HepG2 (cell line): ENCODE measurements around the gene NUDT9. TPM values are rescaled to one million over a fixed set of nuclear protein-coding genes. Genes with fewer than 3 reads are reported as not detected.

ENCODE experiments used
- CREB1 ChIP-seq, 2 experiments: fragments of 450-650 bp in 1 of 2; IDR thresholded peaks; 2 replicates each; pipeline ENCODE4 v1.6.1; 2016 to 2017; ENCODE audit warnings: control low read depth in 1 of 2, mild to moderate bottlenecking in 1 of 2, missing compliant biosample characterization in 1 of 2, missing genetic modification characterization in 1 of 2
- HOXA5 ChIP-seq: sonication (generic); formaldehyde crosslinking; IDR thresholded peaks from 2 replicates; pipeline ENCODE4 v1.4.0; 2020; ENCODE audit warnings: missing genetic modification reagents
- KLF12 ChIP-seq: sonication (generic); formaldehyde crosslinking; IDR thresholded peaks from 2 replicates; pipeline ENCODE4 v1.4.0; 2020; ENCODE audit warnings: missing genetic modification reagents, borderline replicate concordance
- MAFK ChIP-seq, 2 experiments: IDR thresholded peaks in 1 of 2; conservative IDR thresholded peaks in 1 of 2; 2 replicates each; pipeline ENCODE4 v1.6.1; 2011; ENCODE audit warnings: improper control_type of control experiment in 2 of 2, low read length in 2 of 2
- MIER2 ChIP-seq: IDR thresholded peaks from 2 replicates; pipeline ENCODE4 v1.6.1; 2016; ENCODE audit warnings: missing biosample characterization, missing genetic modification reagents
- MTF2 ChIP-seq: sonication (generic); formaldehyde crosslinking; IDR thresholded peaks from 2 replicates; pipeline ENCODE4 v1.5.0; 2020; ENCODE audit warnings: missing genetic modification reagents, borderline replicate concordance
- NCOR1 ChIP-seq: fragments of 200-600 bp; sonication (generic); IDR thresholded peaks from 2 replicates; pipeline ENCODE4 v1.7.0; 2017; ENCODE audit warnings: antibody characterized with exemption, low read length, borderline replicate concordance
- RBAK ChIP-seq: sonication (generic); formaldehyde crosslinking; IDR thresholded peaks from 2 replicates; pipeline ENCODE4 v1.5.1; 2020; ENCODE audit warnings: mild to moderate bottlenecking, missing genetic modification reagents
- REPIN1 ChIP-seq: sonication (generic); formaldehyde crosslinking; IDR thresholded peaks from 2 replicates; pipeline ENCODE4 v1.8.0; 2022; ENCODE audit warnings: missing genetic modification reagents, low read depth, mild to moderate bottlenecking, borderline replicate concordance
- ZNF138 ChIP-seq: sonication (generic); formaldehyde crosslinking; IDR thresholded peaks from 2 replicates; pipeline ENCODE4 v1.5.0; 2020; ENCODE audit warnings: mild to moderate bottlenecking, low read depth, missing genetic modification reagents
- ZNF234 ChIP-seq: sonication (generic); formaldehyde crosslinking; conservative IDR thresholded peaks from 2 replicates; pipeline ENCODE4 v1.5.1; 2020; ENCODE audit warnings: mild to moderate bottlenecking, missing genetic modification reagents
- ZNF263 ChIP-seq: sonication (generic); formaldehyde crosslinking; IDR thresholded peaks from 2 replicates; pipeline ENCODE4 v1.4.0; 2020; ENCODE audit warnings: missing genetic modification reagents
- ZNF282 ChIP-seq: fragments of 450-650 bp; IDR thresholded peaks from 2 replicates; pipeline ENCODE4 v1.6.1; 2018; ENCODE audit not compliant: partially characterized antibody
- ZNF569 ChIP-seq: sonication (generic); formaldehyde crosslinking; IDR thresholded peaks from 2 replicates; pipeline ENCODE4 v1.5.0; 2020; ENCODE audit warnings: mild to moderate bottlenecking, missing genetic modification reagents, moderate library complexity, borderline replicate concordance
- ZNF615 ChIP-seq: sonication (generic); formaldehyde crosslinking; IDR thresholded peaks from 2 replicates; pipeline ENCODE4 v1.5.0; 2020; ENCODE audit warnings: mild to moderate bottlenecking, missing genetic modification reagents, borderline replicate concordance
- polyA plus RNA-seq, 8 experiments: library from polyadenylated mRNA; depleted of rRNA in 3 of 8; stranded (reverse) in 7 of 8; unstranded in 1 of 8; fragments of >200 nt; fragmentation: Illumina TruSeq in 4 of 8; extraction: Trizol in 4 of 8; gene quantifications; 2 replicates each; pipeline versions ENCODE4 v1.2.1 to v1.2.3, GENCODE V29; 2011 to 2016; ENCODE audit warnings: low read depth in 4 of 8, missing spikeins in 1 of 8, mixed read lengths in 1 of 8; ENCODE audit not compliant: insufficient read depth in 1 of 8
- total RNA-seq, 5 experiments: library from RNA; depleted of rRNA; stranded (reverse); fragments of >200 nt; fragmentation: Illumina TruSeq; extraction: Trizol; gene quantifications; 2 replicates each; pipeline ENCODE4 v1.2.3, GENCODE V29; 2016; ENCODE audit warnings: low read depth in 1 of 5
- TF ChIP-seq, protein P1 (sequence below): IDR thresholded peaks from 2 replicates; pipeline ENCODE4 v1.6.1; 2016; ENCODE audit warnings: low read depth, control low read depth
- TF ChIP-seq, protein P2 (sequence below): sonication (generic); formaldehyde crosslinking; IDR thresholded peaks from 2 replicates; pipeline ENCODE4 v1.4.0; 2020; ENCODE audit warnings: missing genetic modification reagents; ENCODE audit errors: not compliant biosample characterization
- TF ChIP-seq, protein P3 (sequence below): IDR thresholded peaks from 2 replicates; pipeline ENCODE4 v1.6.1; 2016; ENCODE audit warnings: missing biosample characterization, missing genetic modification reagents, low read depth
- TF ChIP-seq, protein P4 (sequence below): sonication (generic); formaldehyde crosslinking; IDR thresholded peaks from 2 replicates; pipeline ENCODE4 v1.4.0; 2020; ENCODE audit warnings: missing genetic modification reagents, borderline replicate concordance
- TF ChIP-seq, protein P5 (sequence below): IDR thresholded peaks from 2 replicates; pipeline ENCODE4 v1.6.1; 2016; ENCODE audit warnings: low read depth

Gene NUDT9
- total and polyA plus RNA-seq, 2 of the 13 experiments (the other 11 are each of a cell fraction or from before 2014, with no cell fraction given), result 10.4 to 12.3 TPM

DNA sequence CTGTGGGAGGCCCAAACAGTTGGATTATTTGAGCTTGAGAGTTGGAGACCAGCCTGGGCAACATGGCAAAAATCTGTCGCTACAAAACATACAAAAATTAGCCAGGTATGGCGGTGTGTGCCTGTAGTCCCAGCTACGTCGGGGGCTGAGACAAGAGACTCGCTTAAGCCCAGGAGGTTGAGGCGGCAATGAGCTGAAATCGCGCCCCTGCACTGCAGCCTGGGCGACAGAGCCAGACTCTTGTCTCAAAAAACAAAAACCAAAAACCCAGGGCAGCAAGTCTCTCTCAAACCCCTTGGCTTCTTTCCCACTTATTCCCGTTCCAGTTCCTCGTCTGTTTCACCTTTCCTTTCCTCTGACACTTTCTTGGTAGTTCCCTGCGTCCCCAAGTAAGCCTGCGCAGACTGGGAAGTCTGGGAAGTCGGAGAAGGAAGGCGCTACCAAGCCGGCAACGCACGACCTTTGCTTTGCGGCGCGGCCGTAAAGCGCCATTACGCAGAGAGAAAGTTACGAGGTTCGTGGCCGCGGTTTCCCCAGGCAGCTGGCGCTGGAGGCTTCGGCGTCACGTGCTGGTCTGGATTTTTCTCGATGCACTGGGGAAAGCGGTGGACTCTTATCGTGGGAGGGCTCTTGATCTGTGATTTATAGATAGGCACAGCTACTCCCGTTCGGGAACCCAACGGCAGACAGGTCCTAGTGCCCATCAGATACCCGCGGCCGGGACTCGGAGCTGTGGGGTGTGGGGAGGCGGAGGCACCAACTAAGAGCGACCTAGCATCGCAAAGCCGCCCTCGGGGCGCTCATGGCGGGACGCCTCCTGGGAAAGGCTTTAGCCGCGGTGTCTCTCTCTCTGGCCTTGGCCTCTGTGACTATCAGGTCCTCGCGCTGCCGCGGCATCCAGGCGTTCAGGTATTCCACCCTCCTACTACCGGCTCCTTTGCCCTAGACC lies at the start of gene NUDT9 (continued):
- TF ChIP-seq ZNF138 (CRISPR knock-in tag) (no peak), CREB1 (IDR thresholded peaks at IDR 0.05) (no peak; the same call in 1 of the 2 replicates), CREB1 (CRISPR knock-in tag; IDR thresholded peaks at IDR 0.05) (peak; percentile 77), REPIN1 (CRISPR knock-in tag) (peak; percentile 95; the same call in 1 of the 2 replicates), ZNF569 (CRISPR knock-in tag) (no peak), MIER2 (CRISPR knock-in tag) (peak; percentile 74), ZNF263 (CRISPR knock-in tag) (peak; percentile 75; the same call in 1 of the 2 replicates), HOXA5 (CRISPR knock-in tag) (peak; percentile 85), NCOR1 (no peak), ZNF282 (no peak), MTF2 (no peak), RBAK (CRISPR knock-in tag) (no peak), MAFK (conservative IDR thresholded peaks at IDR 0.05 in 1 of 2, IDR thresholded peaks at IDR 0.05 in 1 of 2; ENCODE audit: low read length in 2 of 2) (no peak), ZNF234 (no peak), ZNF615 (CRISPR knock-in tag) (no peak; the same call in 1 of the 2 replicates), KLF12 (CRISPR knock-in tag) (peak; percentile 96)
- TF ChIP-seq, protein P1, sequence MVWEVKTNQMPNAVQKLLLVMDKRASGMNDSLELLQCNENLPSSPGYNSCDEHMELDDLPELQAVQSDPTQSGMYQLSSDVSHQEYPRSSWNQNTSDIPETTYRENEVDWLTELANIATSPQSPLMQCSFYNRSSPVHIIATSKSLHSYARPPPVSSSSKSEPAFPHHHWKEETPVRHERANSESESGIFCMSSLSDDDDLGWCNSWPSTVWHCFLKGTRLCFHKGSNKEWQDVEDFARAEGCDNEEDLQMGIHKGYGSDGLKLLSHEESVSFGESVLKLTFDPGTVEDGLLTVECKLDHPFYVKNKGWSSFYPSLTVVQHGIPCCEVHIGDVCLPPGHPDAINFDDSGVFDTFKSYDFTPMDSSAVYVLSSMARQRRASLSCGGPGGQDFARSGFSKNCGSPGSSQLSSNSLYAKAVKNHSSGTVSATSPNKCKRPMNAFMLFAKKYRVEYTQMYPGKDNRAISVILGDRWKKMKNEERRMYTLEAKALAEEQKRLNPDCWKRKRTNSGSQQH, result no peak; the same call in 1 of the 2 replicates
- TF ChIP-seq, protein P2, sequence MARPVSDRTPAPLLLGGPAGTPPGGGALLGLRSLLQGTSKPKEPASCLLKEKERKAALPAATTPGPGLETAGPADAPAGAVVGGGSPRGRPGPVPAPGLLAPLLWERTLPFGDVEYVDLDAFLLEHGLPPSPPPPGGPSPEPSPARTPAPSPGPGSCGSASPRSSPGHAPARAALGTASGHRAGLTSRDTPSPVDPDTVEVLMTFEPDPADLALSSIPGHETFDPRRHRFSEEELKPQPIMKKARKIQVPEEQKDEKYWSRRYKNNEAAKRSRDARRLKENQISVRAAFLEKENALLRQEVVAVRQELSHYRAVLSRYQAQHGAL (CRISPR knock-in tag), result peak; percentile 90
- TF ChIP-seq, protein P3, sequence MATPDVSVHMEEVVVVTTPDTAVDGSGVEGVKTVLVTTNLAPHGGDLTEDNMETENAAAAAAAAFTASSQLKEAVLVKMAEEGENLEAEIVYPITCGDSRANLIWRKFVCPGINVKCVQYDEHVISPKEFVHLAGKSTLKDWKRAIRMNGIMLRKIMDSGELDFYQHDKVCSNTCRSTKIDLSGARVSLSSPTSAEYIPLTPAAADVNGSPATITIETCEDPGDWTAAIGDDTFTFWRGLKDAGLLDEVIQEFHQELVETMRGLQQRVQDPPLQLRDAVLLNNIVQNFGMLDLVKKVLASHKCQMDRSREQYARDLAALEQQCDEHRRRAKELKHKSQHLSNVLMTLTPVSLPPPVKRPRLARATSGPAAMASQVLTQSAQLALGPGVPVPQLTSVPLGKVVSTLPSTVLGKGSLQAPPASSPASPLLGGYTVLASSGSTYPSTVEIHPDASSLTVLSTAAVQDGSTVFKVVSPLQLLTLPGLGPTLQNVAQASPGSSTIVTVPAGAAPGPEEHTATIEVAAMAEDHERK, result peak; percentile 81
- TF ChIP-seq, protein P4, sequence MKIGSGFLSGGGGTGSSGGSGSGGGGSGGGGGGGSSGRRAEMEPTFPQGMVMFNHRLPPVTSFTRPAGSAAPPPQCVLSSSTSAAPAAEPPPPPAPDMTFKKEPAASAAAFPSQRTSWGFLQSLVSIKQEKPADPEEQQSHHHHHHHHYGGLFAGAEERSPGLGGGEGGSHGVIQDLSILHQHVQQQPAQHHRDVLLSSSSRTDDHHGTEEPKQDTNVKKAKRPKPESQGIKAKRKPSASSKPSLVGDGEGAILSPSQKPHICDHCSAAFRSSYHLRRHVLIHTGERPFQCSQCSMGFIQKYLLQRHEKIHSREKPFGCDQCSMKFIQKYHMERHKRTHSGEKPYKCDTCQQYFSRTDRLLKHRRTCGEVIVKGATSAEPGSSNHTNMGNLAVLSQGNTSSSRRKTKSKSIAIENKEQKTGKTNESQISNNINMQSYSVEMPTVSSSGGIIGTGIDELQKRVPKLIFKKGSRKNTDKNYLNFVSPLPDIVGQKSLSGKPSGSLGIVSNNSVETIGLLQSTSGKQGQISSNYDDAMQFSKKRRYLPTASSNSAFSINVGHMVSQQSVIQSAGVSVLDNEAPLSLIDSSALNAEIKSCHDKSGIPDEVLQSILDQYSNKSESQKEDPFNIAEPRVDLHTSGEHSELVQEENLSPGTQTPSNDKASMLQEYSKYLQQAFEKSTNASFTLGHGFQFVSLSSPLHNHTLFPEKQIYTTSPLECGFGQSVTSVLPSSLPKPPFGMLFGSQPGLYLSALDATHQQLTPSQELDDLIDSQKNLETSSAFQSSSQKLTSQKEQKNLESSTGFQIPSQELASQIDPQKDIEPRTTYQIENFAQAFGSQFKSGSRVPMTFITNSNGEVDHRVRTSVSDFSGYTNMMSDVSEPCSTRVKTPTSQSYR (CRISPR knock-in tag), result no peak
- TF ChIP-seq, protein P5, sequence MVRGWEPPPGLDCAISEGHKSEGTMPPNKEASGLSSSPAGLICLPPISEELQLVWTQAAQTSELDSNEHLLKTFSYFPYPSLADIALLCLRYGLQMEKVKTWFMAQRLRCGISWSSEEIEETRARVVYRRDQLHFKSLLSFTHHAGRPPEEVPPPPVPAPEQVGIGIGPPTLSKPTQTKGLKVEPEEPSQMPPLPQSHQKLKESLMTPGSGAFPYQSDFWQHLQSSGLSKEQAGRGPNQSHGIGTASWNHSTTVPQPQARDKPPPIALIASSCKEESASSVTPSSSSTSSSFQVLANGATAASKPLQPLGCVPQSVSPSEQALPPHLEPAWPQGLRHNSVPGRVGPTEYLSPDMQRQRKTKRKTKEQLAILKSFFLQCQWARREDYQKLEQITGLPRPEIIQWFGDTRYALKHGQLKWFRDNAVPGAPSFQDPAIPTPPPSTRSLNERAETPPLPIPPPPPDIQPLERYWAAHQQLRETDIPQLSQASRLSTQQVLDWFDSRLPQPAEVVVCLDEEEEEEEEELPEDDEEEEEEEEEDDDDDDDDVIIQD (CRISPR knock-in tag), result peak; percentile 86
